SK-N-SH (cell line): ENCODE measurements around the gene NECTIN1. TPM values are rescaled to one million over a fixed set of nuclear protein-coding genes. Genes with fewer than 3 reads are reported as not detected.

ENCODE experiments used
- CTCF ChIA-PET: fragments of 300-600, 350-600 bp; formaldehyde crosslinking; extraction: SDS; loops from one replicate; lab custom pipeline; 2021; lab: Yijun Ruan, JAX
- POLR2A ChIA-PET: fragments of 350-600 bp; sonication (Branson Sonifier 250); formaldehyde crosslinking; extraction: SDS; loops from one replicate; lab custom pipeline; 2020; ENCODE audit warnings: antibody characterized with exemption, inconsistent platforms; lab: Yijun Ruan, JAX
- DNase-seq: peaks from one replicate; pipeline ENCODE4 v3.0.0; 2012
- H2AFZ ChIP-seq: fragments of 200-600 bp; sonication (generic); 2 replicates; pipeline ENCODE4 v1.8.1; 2016; ENCODE audit warnings: antibody characterized with exemption, mild to moderate bottlenecking, low read depth
- H3F3A ChIP-seq: fragments of 200-600 bp; sonication (generic); replicated peaks from 2 replicates; pipeline ENCODE3; 2016; ENCODE audit warnings: antibody characterized with exemption, mild to moderate bottlenecking; ENCODE audit not compliant: insufficient read depth
- H3K27ac ChIP-seq, 2 experiments: fragments of 200-500 bp in 1 of 2; fragments of 200-600 bp in 1 of 2; sonication (Bioruptor generic) in 1 of 2; sonication (generic), shearing (Covaris generic) in 1 of 2; 2 replicates each; pipeline versions ENCODE4 v1.5.1 to v1.6.1; 2014 to 2016; ENCODE audit warnings: low read depth in 2 of 2, inconsistent platforms in 1 of 2, low read length in 1 of 2, mild to moderate bottlenecking in 1 of 2, mixed read lengths in 1 of 2
- H3K27me3 ChIP-seq: fragments of 200-600 bp; sonication (generic), shearing (Covaris generic); 2 replicates; pipeline ENCODE4 v1.6.1; 2016; ENCODE audit warnings: mixed run types; ENCODE audit not compliant: insufficient read depth
- H3K36me3 ChIP-seq, 2 experiments: fragments of 200-500 bp in 1 of 2; fragments of 200-600 bp in 1 of 2; sonication (Bioruptor generic) in 1 of 2; sonication (generic) in 1 of 2; replicated peaks in 1 of 2; 2 replicates each; pipeline versions ENCODE3 to v1.5.1; 2014 to 2016; ENCODE audit warnings: low read length in 1 of 2, mild to moderate bottlenecking in 1 of 2; ENCODE audit not compliant: insufficient read depth in 2 of 2, control insufficient read depth in 1 of 2
- H3K4me1 ChIP-seq, 2 experiments: fragments of 200-500 bp in 1 of 2; fragments of 200-600 bp in 1 of 2; sonication (Bioruptor generic) in 1 of 2; sonication (generic), shearing (Covaris generic) in 1 of 2; 2 replicates each; pipeline versions ENCODE4 v1.5.1 to v1.6.1; 2014 to 2016; ENCODE audit warnings: low read depth in 1 of 2, low read length in 1 of 2, mixed run types in 1 of 2; ENCODE audit not compliant: insufficient read depth in 2 of 2, control insufficient read depth in 1 of 2
- H3K4me2 ChIP-seq: fragments of 200-600 bp; sonication (generic), shearing (Covaris generic); 2 replicates; pipeline ENCODE4 v1.6.1; 2017; ENCODE audit warnings: mixed run types
- H3K4me3 ChIP-seq, 2 experiments: fragments of 200-500 bp in 1 of 2; fragments of 200-600 bp in 1 of 2; sonication (Bioruptor generic) in 1 of 2; sonication (generic), shearing (Covaris generic) in 1 of 2; 2 replicates each; pipeline versions ENCODE4 v1.5.1 to v1.8.1; 2014 to 2016; ENCODE audit warnings: low read depth in 2 of 2, inconsistent platforms in 1 of 2, low read length in 1 of 2, mild to moderate bottlenecking in 1 of 2, mixed read lengths in 1 of 2, moderate library complexity in 1 of 2
- H3K79me2 ChIP-seq: fragments of 200-600 bp; sonication (generic); 2 replicates; pipeline ENCODE4 v1.8.1; 2017; ENCODE audit warnings: mild to moderate bottlenecking; ENCODE audit not compliant: insufficient read depth
- H3K9ac ChIP-seq: fragments of 200-600 bp; sonication (generic); 2 replicates; pipeline ENCODE4 v1.6.1; 2017; ENCODE audit warnings: mixed run types
- H3K9me2 ChIP-seq: fragments of 200-600 bp; sonication (generic); 2 replicates; pipeline ENCODE4 v1.6.1; 2017; ENCODE audit warnings: mixed run types
- H3K9me3 ChIP-seq: fragments of 200-600 bp; sonication (generic); 2 replicates; pipeline ENCODE4 v1.6.1; 2017; ENCODE audit warnings: mixed run types, mild to moderate bottlenecking, moderate library complexity
- H4K20me1 ChIP-seq: fragments of 200-600 bp; sonication (generic); 2 replicates; pipeline ENCODE4 v1.6.1; 2017; ENCODE audit warnings: mild to moderate bottlenecking, mixed run types; ENCODE audit not compliant: insufficient read depth
- FOXJ3 ChIP-seq: sonication (generic); formaldehyde crosslinking; IDR thresholded peaks from 2 replicates; pipeline ENCODE4 v1.5.1; 2020; ENCODE audit warnings: mild to moderate bottlenecking, missing genetic modification reagents
- GATA2 ChIP-seq: sonication (generic); formaldehyde crosslinking; IDR thresholded peaks from 2 replicates; pipeline ENCODE4 v1.5.0; 2020; ENCODE audit warnings: mild to moderate bottlenecking, missing genetic modification reagents
- MXI1 ChIP-seq: IDR thresholded peaks from 2 replicates; pipeline ENCODE4 v1.6.1; 2012; ENCODE audit warnings: mild to moderate bottlenecking, low read depth, low read length, improper control_type of control experiment
- NFIC ChIP-seq: IDR thresholded peaks from 2 replicates; pipeline ENCODE4 v1.4.0; 2012; ENCODE audit warnings: borderline replicate concordance
- RAD21 ChIP-seq: IDR thresholded peaks from 2 replicates; pipeline ENCODE4 v1.6.1; 2012; ENCODE audit warnings: mild to moderate bottlenecking, low read length
- REST ChIP-seq: IDR thresholded peaks from 2 replicates; pipeline ENCODE4 v1.6.1; 2012; ENCODE audit warnings: mild to moderate bottlenecking, low read depth, low read length, moderate library complexity
- RFX5 ChIP-seq: IDR thresholded peaks from 2 replicates; pipeline ENCODE4 v1.6.1; 2012; ENCODE audit warnings: mild to moderate bottlenecking, improper control_type of control experiment, low read length
- SMC3 ChIP-seq: IDR thresholded peaks from 2 replicates; pipeline ENCODE4 v1.6.1; 2012; ENCODE audit warnings: low read depth, low read length, improper control_type of control experiment
- WGBS: methylation state at CpG from one replicate; pipeline ENCODE4 v1.1.6; 2017; ENCODE audit warnings: low lambda C conversion rate; 5-methylcytosine and 5-hydroxymethylcytosine counted together
- polyA plus RNA-seq, 3 experiments: library from polyadenylated mRNA; depleted of rRNA; stranded (reverse); fragments of >200 nt; gene quantifications; 2 replicates each; pipeline ENCODE4 v1.2.3, GENCODE V29; 2012

Gene NECTIN1
- polyA plus RNA-seq, 1 of the 3 experiments (the other 2 are of a cell fraction), result 9.1 TPM

- H2AFZ ChIP-seq, result no peak overlapping the region
- TF ChIP-seq REST, result peak; percentile 96
- no peak for TF ChIP-seq GATA2
- TF ChIP-seq, all 33 proteins: peak for 1
- Histone ChIP-seq H3K27ac (peak overlapping the region in 1 of 2 experiments; percentile 89; a peak in 1 of 4 replicates), H3K36me3 (no peaks in the 10 kb centered on the region), H3K4me1 (peaks cover 0 to 78% of the 10 kb centered on the region in 2 experiments; a peak in 2 of 4 replicates), H4K20me1 (no peaks in the 10 kb centered on the region), H3K27me3 (no peaks in the 10 kb centered on the region), H3K4me2 (no peak overlapping the region), H3K9me3 (no peaks in the 10 kb centered on the region), H3K9me2 (no peaks in the 10 kb centered on the region), H3F3A (no peaks in the 10 kb centered on the region), H3K9ac (no peak overlapping the region), H3K4me3 (no peak overlapping the region), H3K79me2 (no peaks in the 10 kb centered on the region)
- no peak for DNase-seq
- POLR2A ChIA-PET, result no interaction called here
- 86% methylated on average over 1 of the region's 1 CpG for WGBS
- CTCF ChIA-PET, result interaction anchor here (1.1 to 5.7 kb wide), 11 partner anchors 16 to 334 kb away, joined by 3 to 45 read pairs (median 6); partner anchors contain the start of gene NECTIN1
These were observed 45.3 kb upstream of the NECTIN1 start for GRCh38 chr11:119774172-119774763.

- Histone ChIP-seq H3K79me2 (no peaks in the 10 kb centered on the region), H3K36me3 (no peaks in the 10 kb centered on the region), H3K9ac (no peak overlapping the region), H3K9me3 (no peaks in the 10 kb centered on the region), H3K4me2 (no peak overlapping the region), H3F3A (no peaks in the 10 kb centered on the region), H4K20me1 (no peaks in the 10 kb centered on the region), H3K27ac (peak overlapping the region in 1 of 2 experiments; percentile 89; a peak in 2 of 4 replicates), H3K9me2 (no peaks in the 10 kb centered on the region), H3K4me1 (peaks cover 0 to 65% of the 10 kb centered on the region in 2 experiments; a peak in 2 of 4 replicates), H2AFZ (no peak overlapping the region), H3K4me3 (no peak overlapping the region), H3K27me3 (no peaks in the 10 kb centered on the region)
- POLR2A ChIA-PET, result interaction anchor here (1.1 to 2.1 kb wide), 2 partner anchors 119 to 135 kb away, joined by 4 to 16 read pairs; no protein-coding TSS in a partner anchor
- DNase-seq, result peak; percentile 67
- CTCF ChIA-PET, result interaction anchor here (0.6 to 5.7 kb wide), 18 partner anchors 14 to 334 kb away, joined by 3 to 45 read pairs (median 4); partner anchors contain the start of gene NECTIN1
- TF ChIP-seq SMC3 (peak; percentile 42; the same call in 1 of the 2 replicates), MXI1 (peak; percentile 80), RAD21 (peak; percentile 77), NFIC (no peak), RFX5 (no peak), FOXJ3 (CRISPR knock-in tag) (peak; percentile 57; the same call in 1 of the 2 replicates)
- 49% methylated on average over 8 of the region's 8 CpGs for WGBS
These were observed 43.8 kb upstream of the NECTIN1 start for GRCh38 chr11:119772641-119773415.
